K562 (cell line): ENCODE measurements around the gene HAGHL. TPM values are rescaled to one million over a fixed set of nuclear protein-coding genes. Genes with fewer than 3 reads are reported as not detected.

ENCODE experiments used
- BCL6 ChIP-seq: fragments of 250-450 bp; sonication (Bioruptor Pico); IDR thresholded peaks from 2 replicates; pipeline ENCODE4 v1.4.0; 2020
- EP400 ChIP-seq: fragments of 450-650 bp; IDR thresholded peaks from 2 replicates; pipeline ENCODE4 v1.6.1; 2017; ENCODE audit warnings: antibody characterized with exemption, mild to moderate bottlenecking, moderate library complexity
- JUN ChIP-seq, 2 experiments: sonication (generic) in 1 of 2; formaldehyde crosslinking in 1 of 2; IDR thresholded peaks; 2 replicates each; pipeline versions ENCODE4 v1.6.1 to v1.8.0; 2012 to 2022; ENCODE audit warnings: borderline replicate concordance in 2 of 2, mild to moderate bottlenecking in 2 of 2, improper control_type of control experiment in 1 of 2, low read depth in 1 of 2, low read length in 1 of 2, missing genetic modification reagents in 1 of 2
- MAFF ChIP-seq: IDR thresholded peaks from 2 replicates; pipeline ENCODE4 v1.6.1; 2012; ENCODE audit warnings: low read length, improper control_type of control experiment
- MAFG ChIP-seq: fragments of 450-650 bp; conservative IDR thresholded peaks from 2 replicates; pipeline ENCODE4 v1.6.1; 2016; ENCODE audit warnings: missing genetic modification characterization, missing compliant biosample characterization
- POLR2G ChIP-seq: fragments of 200-400 bp; formaldehyde crosslinking; IDR thresholded peaks from 2 replicates; pipeline ENCODE4 v1.6.1; 2017; ENCODE audit warnings: low read depth, mild to moderate bottlenecking, antibody characterized with exemption, low read length, moderate library complexity
- POLR2H ChIP-seq: IDR thresholded peaks from 2 replicates; pipeline ENCODE4 v1.6.1; 2016; ENCODE audit warnings: missing genetic modification characterization, low read depth, mild to moderate bottlenecking, control low read depth, missing compliant biosample characterization, moderate library complexity
- SRSF9 ChIP-seq: fragments of 200-400 bp; formaldehyde crosslinking; IDR thresholded peaks from 2 replicates; pipeline ENCODE4 v1.6.1; 2017; ENCODE audit warnings: low read depth, low read length, borderline replicate concordance
- ZNF431 ChIP-seq: sonication (generic); formaldehyde crosslinking; IDR thresholded peaks from 2 replicates; pipeline ENCODE4 v1.8.0; 2022; ENCODE audit warnings: mild to moderate bottlenecking, missing genetic modification reagents
- polyA plus RNA-seq, 8 experiments: library from polyadenylated mRNA; depleted of rRNA in 4 of 8; stranded (reverse) in 5 of 8; unstranded in 3 of 8; fragments of >200 nt; fragmentation: Nextera tagmentation in 2 of 8; fragmentation: Illumina TruSeq in 1 of 8; extraction: Ambion mirVana in 2 of 8; extraction: Trizol in 1 of 8; gene quantifications; 2 replicates each; pipeline versions ENCODE4 v1.2.1 to v1.2.3, GENCODE V29; 2011 to 2014; ENCODE audit warnings: inconsistent platforms in 1 of 8, missing spikeins in 1 of 8
- total RNA-seq, 7 experiments: library from RNA; depleted of rRNA in 6 of 7; stranded (reverse); fragments of >200 nt in 6 of 7; fragmentation: Illumina TruSeq in 2 of 7; extraction: Trizol in 2 of 7; gene quantifications; 2 replicates each; pipeline versions ENCODE4 v1.2.1 to v1.2.3, GENCODE V29; 2011 to 2021; ENCODE audit warnings: low replicate concordance in 1 of 7
- TF ChIP-seq, protein P1 (sequence below): sonication (generic); formaldehyde crosslinking; IDR thresholded peaks from 2 replicates; pipeline ENCODE4 v1.8.0; 2022; ENCODE audit warnings: missing genetic modification reagents, mild to moderate bottlenecking, borderline replicate concordance
- TF ChIP-seq, protein P2 (sequence below), 2 experiments: fragments of 450-650 bp; IDR thresholded peaks; 2 replicates each; pipeline ENCODE4 v1.6.1; 2018; ENCODE audit warnings: mild to moderate bottlenecking in 2 of 2, low read depth in 1 of 2; ENCODE audit not compliant: partially characterized antibody in 2 of 2
- TF ChIP-seq, protein P3 (sequence below): sonication (generic); formaldehyde crosslinking; IDR thresholded peaks from 2 replicates; pipeline ENCODE4 v1.8.0; 2023; ENCODE audit warnings: mild to moderate bottlenecking, missing genetic modification reagents
- TF ChIP-seq, protein P4 (sequence below), 3 experiments: fragments of 200-800 bp in 1 of 3; sonication (Bioruptor generic) in 1 of 3; sonication (generic) in 1 of 3; formaldehyde crosslinking in 1 of 3; IDR thresholded peaks; 2 replicates each; pipeline versions ENCODE4 v1.6.1 to v1.8.0; 2016 to 2022; ENCODE audit warnings: mild to moderate bottlenecking in 2 of 3, missing compliant biosample characterization in 2 of 3, missing genetic modification characterization in 2 of 3, missing genetic modification reagents in 1 of 3
- TF ChIP-seq, protein P5 (sequence below): fragments of 250-450 bp; sonication (Bioruptor Pico); IDR thresholded peaks from 2 replicates; pipeline ENCODE4 v1.8.0; 2022; ENCODE audit warnings: inconsistent platforms

The HAGHL gene
- total and polyA plus RNA-seq, 9 of the 15 experiments (the other 6 are each of a cell fraction or from before 2014, with no cell fraction given) = 0.31 to 83.4 (median 20.7) TPM

DNA sequence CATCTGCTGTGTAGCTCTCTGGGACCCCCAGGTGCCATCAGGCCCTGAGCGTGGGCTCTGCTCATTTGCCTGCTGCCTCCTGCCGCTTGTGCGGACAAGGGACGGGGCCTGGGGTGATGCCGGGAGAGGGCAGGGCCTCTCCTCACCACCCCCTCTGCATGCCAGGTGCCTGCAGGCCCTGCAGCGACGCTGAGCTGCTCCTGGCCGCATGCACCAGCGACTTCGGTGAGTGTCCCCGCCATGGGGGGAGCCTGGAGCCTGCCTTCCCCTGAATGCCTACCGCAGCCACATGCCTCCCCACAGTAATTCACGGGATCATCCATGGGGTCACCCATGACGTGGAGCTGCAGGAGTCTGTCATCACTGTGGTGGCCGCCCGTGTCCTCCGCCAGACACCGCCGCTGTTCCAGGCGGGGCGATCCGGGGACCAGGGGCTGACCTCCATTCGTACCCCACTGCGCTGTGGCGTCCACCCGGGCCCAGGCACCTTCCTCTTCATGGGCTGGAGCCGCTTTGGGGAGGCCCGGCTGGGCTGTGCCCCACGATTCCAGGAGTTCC, 10.1 kb upstream of the HAGHL start (continued):
- no peak for TF ChIP-seq JUN (IDR thresholded peaks at IDR 0.05; ENCODE audit: borderline replicate concordance, low read depth, low read length)
- no peak for TF ChIP-seq JUN (CRISPR knock-in tag; IDR thresholded peaks at IDR 0.05; ENCODE audit: borderline replicate concordance)
- TF ChIP-seq, protein P1, sequence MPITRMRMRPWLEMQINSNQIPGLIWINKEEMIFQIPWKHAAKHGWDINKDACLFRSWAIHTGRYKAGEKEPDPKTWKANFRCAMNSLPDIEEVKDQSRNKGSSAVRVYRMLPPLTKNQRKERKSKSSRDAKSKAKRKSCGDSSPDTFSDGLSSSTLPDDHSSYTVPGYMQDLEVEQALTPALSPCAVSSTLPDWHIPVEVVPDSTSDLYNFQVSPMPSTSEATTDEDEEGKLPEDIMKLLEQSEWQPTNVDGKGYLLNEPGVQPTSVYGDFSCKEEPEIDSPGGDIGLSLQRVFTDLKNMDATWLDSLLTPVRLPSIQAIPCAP = no peak
- TF ChIP-seq POLR2H (tag) = no peak
- TF ChIP-seq BCL6 (CRISPR knock-in tag) = no peak
- TF ChIP-seq, protein P2, sequence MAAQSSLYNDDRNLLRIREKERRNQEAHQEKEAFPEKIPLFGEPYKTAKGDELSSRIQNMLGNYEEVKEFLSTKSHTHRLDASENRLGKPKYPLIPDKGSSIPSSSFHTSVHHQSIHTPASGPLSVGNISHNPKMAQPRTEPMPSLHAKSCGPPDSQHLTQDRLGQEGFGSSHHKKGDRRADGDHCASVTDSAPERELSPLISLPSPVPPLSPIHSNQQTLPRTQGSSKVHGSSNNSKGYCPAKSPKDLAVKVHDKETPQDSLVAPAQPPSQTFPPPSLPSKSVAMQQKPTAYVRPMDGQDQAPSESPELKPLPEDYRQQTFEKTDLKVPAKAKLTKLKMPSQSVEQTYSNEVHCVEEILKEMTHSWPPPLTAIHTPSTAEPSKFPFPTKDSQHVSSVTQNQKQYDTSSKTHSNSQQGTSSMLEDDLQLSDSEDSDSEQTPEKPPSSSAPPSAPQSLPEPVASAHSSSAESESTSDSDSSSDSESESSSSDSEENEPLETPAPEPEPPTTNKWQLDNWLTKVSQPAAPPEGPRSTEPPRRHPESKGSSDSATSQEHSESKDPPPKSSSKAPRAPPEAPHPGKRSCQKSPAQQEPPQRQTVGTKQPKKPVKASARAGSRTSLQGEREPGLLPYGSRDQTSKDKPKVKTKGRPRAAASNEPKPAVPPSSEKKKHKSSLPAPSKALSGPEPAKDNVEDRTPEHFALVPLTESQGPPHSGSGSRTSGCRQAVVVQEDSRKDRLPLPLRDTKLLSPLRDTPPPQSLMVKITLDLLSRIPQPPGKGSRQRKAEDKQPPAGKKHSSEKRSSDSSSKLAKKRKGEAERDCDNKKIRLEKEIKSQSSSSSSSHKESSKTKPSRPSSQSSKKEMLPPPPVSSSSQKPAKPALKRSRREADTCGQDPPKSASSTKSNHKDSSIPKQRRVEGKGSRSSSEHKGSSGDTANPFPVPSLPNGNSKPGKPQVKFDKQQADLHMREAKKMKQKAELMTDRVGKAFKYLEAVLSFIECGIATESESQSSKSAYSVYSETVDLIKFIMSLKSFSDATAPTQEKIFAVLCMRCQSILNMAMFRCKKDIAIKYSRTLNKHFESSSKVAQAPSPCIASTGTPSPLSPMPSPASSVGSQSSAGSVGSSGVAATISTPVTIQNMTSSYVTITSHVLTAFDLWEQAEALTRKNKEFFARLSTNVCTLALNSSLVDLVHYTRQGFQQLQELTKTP (IDR thresholded peaks at IDR 0.05; ENCODE audit: low read depth in 1 of 2, partially characterized antibody in 2 of 2) = no peak
- TF ChIP-seq, protein P3, sequence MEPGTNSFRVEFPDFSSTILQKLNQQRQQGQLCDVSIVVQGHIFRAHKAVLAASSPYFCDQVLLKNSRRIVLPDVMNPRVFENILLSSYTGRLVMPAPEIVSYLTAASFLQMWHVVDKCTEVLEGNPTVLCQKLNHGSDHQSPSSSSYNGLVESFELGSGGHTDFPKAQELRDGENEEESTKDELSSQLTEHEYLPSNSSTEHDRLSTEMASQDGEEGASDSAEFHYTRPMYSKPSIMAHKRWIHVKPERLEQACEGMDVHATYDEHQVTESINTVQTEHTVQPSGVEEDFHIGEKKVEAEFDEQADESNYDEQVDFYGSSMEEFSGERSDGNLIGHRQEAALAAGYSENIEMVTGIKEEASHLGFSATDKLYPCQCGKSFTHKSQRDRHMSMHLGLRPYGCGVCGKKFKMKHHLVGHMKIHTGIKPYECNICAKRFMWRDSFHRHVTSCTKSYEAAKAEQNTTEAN (CRISPR knock-in tag) = no peak
- TF ChIP-seq, protein P4, sequence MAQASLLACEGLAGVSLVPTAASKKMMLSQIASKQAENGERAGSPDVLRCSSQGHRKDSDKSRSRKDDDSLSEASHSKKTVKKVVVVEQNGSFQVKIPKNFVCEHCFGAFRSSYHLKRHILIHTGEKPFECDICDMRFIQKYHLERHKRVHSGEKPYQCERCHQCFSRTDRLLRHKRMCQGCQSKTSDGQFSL (CRISPR knock-in tag; IDR thresholded peaks at IDR 0.05) = 0 out of 2 replicates have a peak, but pooled peaks have one; percentile 6
- TF ChIP-seq, protein P4 (tag; IDR thresholded peaks at IDR 0.05) = no peak
- TF ChIP-seq, protein P5, sequence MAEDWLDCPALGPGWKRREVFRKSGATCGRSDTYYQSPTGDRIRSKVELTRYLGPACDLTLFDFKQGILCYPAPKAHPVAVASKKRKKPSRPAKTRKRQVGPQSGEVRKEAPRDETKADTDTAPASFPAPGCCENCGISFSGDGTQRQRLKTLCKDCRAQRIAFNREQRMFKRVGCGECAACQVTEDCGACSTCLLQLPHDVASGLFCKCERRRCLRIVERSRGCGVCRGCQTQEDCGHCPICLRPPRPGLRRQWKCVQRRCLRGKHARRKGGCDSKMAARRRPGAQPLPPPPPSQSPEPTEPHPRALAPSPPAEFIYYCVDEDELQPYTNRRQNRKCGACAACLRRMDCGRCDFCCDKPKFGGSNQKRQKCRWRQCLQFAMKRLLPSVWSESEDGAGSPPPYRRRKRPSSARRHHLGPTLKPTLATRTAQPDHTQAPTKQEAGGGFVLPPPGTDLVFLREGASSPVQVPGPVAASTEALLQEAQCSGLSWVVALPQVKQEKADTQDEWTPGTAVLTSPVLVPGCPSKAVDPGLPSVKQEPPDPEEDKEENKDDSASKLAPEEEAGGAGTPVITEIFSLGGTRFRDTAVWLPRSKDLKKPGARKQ (CRISPR knock-in tag) = no peak
- TF ChIP-seq MAFG (tag) = no peak
- no peak for TF ChIP-seq ZNF431 (CRISPR knock-in tag)
- no peak for TF ChIP-seq EP400
- TF ChIP-seq MAFF = no peak
- TF ChIP-seq POLR2G = peak; percentile 67
- TF ChIP-seq SRSF9 = no peak
